ENCODE data around the gene CTAGE9.

Gene CTAGE9

GRCh38 chr6:131694832-131695426 lies 15.9 kb downstream of the CTAGE9 start:
- H3K4me3 ChIP-seq (ENCODE audit: low read length), result no peak overlapping the region
- peak; percentile 16 for DNase-seq (ENCODE audit: low read depth)
- peak; percentile 94 for TF ChIP-seq CTCF (conservative IDR thresholded peaks at IDR 0.05; ENCODE audit: low read depth, low read length)

- TF ChIP-seq CTCF (conservative IDR thresholded peaks at IDR 0.05; ENCODE audit: low read depth, low read length), result no peak
- DNase-seq (ENCODE audit: low read depth), result no peak
- H3K4me3 ChIP-seq (ENCODE audit: low read length), result no peak overlapping the region
Measured at GRCh38 chr6:131693384-131693783, 17.4 kb downstream of the CTAGE9 start.

GRCh38 chr6:131692589-131692988 lies 18.2 kb downstream of the CTAGE9 start:
- no peak for TF ChIP-seq CTCF (conservative IDR thresholded peaks at IDR 0.05; ENCODE audit: low read depth, low read length)
- DNase-seq (ENCODE audit: low read depth), result no peak
- no peak overlapping the region for H3K4me3 ChIP-seq (ENCODE audit: low read length)

GRCh38 chr6:131692031-131692430 lies 18.8 kb downstream of the CTAGE9 start:
- DNase-seq (ENCODE audit: low read depth), result no peak
- no peak overlapping the region for H3K4me3 ChIP-seq (ENCODE audit: low read length)
- TF ChIP-seq CTCF (conservative IDR thresholded peaks at IDR 0.05; ENCODE audit: low read depth, low read length), result no peak

GRCh38 chr6:131688286-131688685 lies 22.5 kb downstream of the CTAGE9 start:
- no peak for DNase-seq (ENCODE audit: low read depth)
- H3K4me3 ChIP-seq (ENCODE audit: low read length), result no peak overlapping the region
- TF ChIP-seq CTCF (conservative IDR thresholded peaks at IDR 0.05; ENCODE audit: low read depth, low read length), result no peak

GRCh38 chr6:131687022-131687421 lies 23.8 kb downstream of the CTAGE9 start:
- H3K4me3 ChIP-seq (ENCODE audit: low read length), result no peak overlapping the region
- TF ChIP-seq CTCF (conservative IDR thresholded peaks at IDR 0.05; ENCODE audit: low read depth, low read length), result no peak
- no peak for DNase-seq (ENCODE audit: low read depth)

- H3K4me3 ChIP-seq (ENCODE audit: low read length), result no peak overlapping the region
- DNase-seq (ENCODE audit: low read depth), result no peak
- no peak for TF ChIP-seq CTCF (conservative IDR thresholded peaks at IDR 0.05; ENCODE audit: low read depth, low read length)
Measured at GRCh38 chr6:131685266-131685780, 25.5 kb downstream of the CTAGE9 start.

Data from retinal pigment epithelial cell (primary cell).